CD4-positive, alpha-beta T cell treated with Interleukin-17A for 1 hour (primary cell): ENCODE data around the gene POLR3G.

Experiments
- DNase-seq: peaks from one replicate; pipeline ENCODE4 v3.0.0-alpha.2; 2020

The POLR3G gene

GRCh38 chr5:90504743-90505142, 30.1 kb downstream of the POLR3G start:
- DNase-seq: no peak

GRCh38 chr5:90506221-90506620, 31.6 kb downstream of the POLR3G start:
- no peak for DNase-seq

GRCh38 chr5:90510438-90510837, 35.8 kb downstream of the POLR3G start:
- DNase-seq: no peak

- no peak for DNase-seq
Measured at GRCh38 chr5:90514520-90514919, 39.9 kb downstream of the POLR3G start.

- no peak for DNase-seq
Measured at GRCh38 chr5:90518661-90519060, 44.0 kb downstream of the POLR3G start.

- DNase-seq: no peak
Measured at GRCh38 chr5:90519081-90519480, 44.4 kb downstream of the POLR3G start.

GRCh38 chr5:90528601-90529193, 54.0 kb downstream of the POLR3G start:
- peak; percentile 56 for DNase-seq

GRCh38 chr5:90529194-90529938, 54.7 kb downstream of the POLR3G start, which contains the start of gene LYSMD3:
Gene LYSMD3, minus strand, starts transcription at chr5:90529584. Its CDS starts 4,295 bp downstream, at chr5:90525289.
- peak; percentile 96 for DNase-seq

- DNase-seq: no peak
Measured at GRCh38 chr5:90529939-90530677, 55.4 kb downstream of the POLR3G start.

GRCh38 chr5:90530736-90531487, 56.2 kb downstream of the POLR3G start:
- no peak for DNase-seq

- DNase-seq: no peak
Measured at GRCh38 chr5:90533794-90534193, 59.1 kb downstream of the POLR3G start.

- no peak for DNase-seq
Measured at GRCh38 chr5:90534922-90535321, 60.3 kb downstream of the POLR3G start.

GRCh38 chr5:90542827-90543519, 68.3 kb downstream of the POLR3G start:
- DNase-seq: no peak

- no peak for DNase-seq
Measured at GRCh38 chr5:90545511-90545910, 70.8 kb downstream of the POLR3G start.

GRCh38 chr5:90546216-90546837, 71.7 kb downstream of the POLR3G start:
- DNase-seq: no peak

GRCh38 chr5:90547072-90547536, 72.4 kb downstream of the POLR3G start:
- no peak for DNase-seq

GRCh38 chr5:90548069-90548593, 73.5 kb downstream of the POLR3G start:
- DNase-seq: no peak

GRCh38 chr5:90549223-90549622, 74.6 kb downstream of the POLR3G start:
- no peak for DNase-seq

- DNase-seq: no peak
Measured at GRCh38 chr5:90549729-90550275, 75.1 kb downstream of the POLR3G start.

GRCh38 chr5:90550963-90551362, 76.3 kb downstream of the POLR3G start:
- DNase-seq: no peak

GRCh38 chr5:90551376-90551775, 76.7 kb downstream of the POLR3G start:
- DNase-seq: no peak
